ENCODE data around the gene PLBD1.

The PLBD1 gene

GRCh38 chr12:14564336-14564959 lies 3.2 kb downstream of the PLBD1 start:
- DNase-seq: no peak

GRCh38 chr12:14563046-14563445 lies 4.6 kb downstream of the PLBD1 start:
- DNase-seq: no peak

GRCh38 chr12:14562279-14562678 lies 5.4 kb downstream of the PLBD1 start:
- no peak for DNase-seq

- DNase-seq: no peak
Measured at GRCh38 chr12:14561677-14562238, 5.9 kb downstream of the PLBD1 start.

- DNase-seq: no peak
Measured at GRCh38 chr12:14560904-14561574, 6.6 kb downstream of the PLBD1 start.

GRCh38 chr12:14558473-14558959 lies 9.2 kb downstream of the PLBD1 start:
- no peak for DNase-seq

GRCh38 chr12:14557966-14558365 lies 9.7 kb downstream of the PLBD1 start:
- no peak for DNase-seq

GRCh38 chr12:14554281-14555007 lies 13.2 kb downstream of the PLBD1 start:
- DNase-seq: no peak

- DNase-seq: no peak
Measured at GRCh38 chr12:14548609-14549008, 19.1 kb downstream of the PLBD1 start.

- no peak for DNase-seq
Measured at GRCh38 chr12:14547571-14547970, 20.1 kb downstream of the PLBD1 start.

- no peak for DNase-seq
Measured at GRCh38 chr12:14545144-14546124, 22.2 kb downstream of the PLBD1 start.

- no peak for DNase-seq
Measured at GRCh38 chr12:14540801-14541462, 26.8 kb downstream of the PLBD1 start.

- no peak for DNase-seq
Measured at GRCh38 chr12:14537088-14537487, 30.6 kb downstream of the PLBD1 start.

GRCh38 chr12:14532152-14532551 lies 35.5 kb downstream of the PLBD1 start:
- no peak for DNase-seq

- DNase-seq: no peak
Measured at GRCh38 chr12:14525964-14526363, 41.7 kb downstream of the PLBD1 start.

GRCh38 chr12:14521822-14522221 lies 45.9 kb downstream of the PLBD1 start:
- DNase-seq: no peak

GRCh38 chr12:14514946-14515345 lies 52.7 kb downstream of the PLBD1 start:
- DNase-seq: no peak

- DNase-seq: no peak
Measured at GRCh38 chr12:14514154-14514842, 53.4 kb downstream of the PLBD1 start.

GRCh38 chr12:14510574-14510973 lies 57.1 kb downstream of the PLBD1 start:
- DNase-seq: no peak

GRCh38 chr12:14505626-14506596 lies 61.8 kb downstream of the PLBD1 start:
- no peak for DNase-seq
